DND-41 (cell line): ENCODE results near the gene GAR1.

Experiments used
- ATAC-seq: fragments of 200-7000 bp; cut with Tn5 transposase; 3 replicates; pipeline ENCODE4 v1.9.1; 2021; ENCODE audit warnings: low read depth; ENCODE audit not compliant: insufficient read depth
- DNase-seq: peaks from one replicate; pipeline ENCODE4 v3.0.0-alpha.2; 2020
- H2AFZ ChIP-seq: 2 replicates; pipeline ENCODE4 v1.6.0; 2012; ENCODE audit warnings: low read depth, low read length
- H3K27ac ChIP-seq: 2 replicates; pipeline ENCODE4 v1.5.1; 2012; ENCODE audit warnings: low read length, inconsistent platforms
- H3K27me3 ChIP-seq: fragments of 200-600 bp; sonication (generic); 2 replicates; pipeline ENCODE4 v1.6.0; 2012; ENCODE audit warnings: low read length, mild to moderate bottlenecking, inconsistent platforms; ENCODE audit not compliant: insufficient read depth, poor library complexity
- H3K36me3 ChIP-seq: 2 replicates; pipeline ENCODE4 v1.5.1; 2012; ENCODE audit warnings: low read length, inconsistent platforms; ENCODE audit not compliant: insufficient read depth
- H3K4me1 ChIP-seq: 2 replicates; pipeline ENCODE4 v1.5.1; 2012; ENCODE audit warnings: mild to moderate bottlenecking, low read length; ENCODE audit not compliant: insufficient read depth
- H3K4me2 ChIP-seq: 2 replicates; pipeline ENCODE4 v1.6.0; 2012; ENCODE audit warnings: mild to moderate bottlenecking, moderate library complexity, low read length, inconsistent platforms; ENCODE audit not compliant: insufficient read depth
- H3K4me3 ChIP-seq, 2 experiments: fragments of 200-600 bp in 1 of 2; shearing (Covaris generic) in 1 of 2; 2 replicates each; pipeline ENCODE4 v1.5.1; 2012 to 2016; ENCODE audit warnings: inconsistent platforms in 2 of 2, low read length in 2 of 2, mild to moderate bottlenecking in 2 of 2, low read depth in 1 of 2, moderate library complexity in 1 of 2
- H3K79me2 ChIP-seq: 2 replicates; pipeline ENCODE4 v1.6.0; 2012; ENCODE audit warnings: low read length, inconsistent platforms; ENCODE audit not compliant: insufficient read depth
- H3K9ac ChIP-seq: 2 replicates; pipeline ENCODE4 v1.6.0; 2012; ENCODE audit warnings: low read depth, mild to moderate bottlenecking, inconsistent platforms, low read length, moderate library complexity
- H3K9me3 ChIP-seq: 2 replicates; pipeline ENCODE4 v1.5.1; 2012; ENCODE audit warnings: low read length, moderate library complexity, mild to moderate bottlenecking, inconsistent platforms; ENCODE audit not compliant: insufficient read depth, severe bottlenecking
- H4K20me1 ChIP-seq: 2 replicates; pipeline ENCODE4 v1.6.0; 2012; ENCODE audit warnings: low read length; ENCODE audit not compliant: insufficient read depth
- EZH2 ChIP-seq: IDR thresholded peaks from 3 replicates; pipeline ENCODE4 v1.6.1; 2012; ENCODE audit warnings: borderline replicate concordance, low read depth, mild to moderate bottlenecking, moderate library complexity, low read length, inconsistent platforms; ENCODE audit not compliant: severe bottlenecking
- TF ChIP-seq, protein P1 (sequence below): IDR thresholded peaks from 2 replicates; pipeline ENCODE4 v1.5.1; 2012; ENCODE audit warnings: borderline replicate concordance, low read length, moderate library complexity, mild to moderate bottlenecking; ENCODE audit not compliant: poor library complexity, severe bottlenecking; ENCODE audit errors: extremely low read depth

Gene GAR1

DNA sequence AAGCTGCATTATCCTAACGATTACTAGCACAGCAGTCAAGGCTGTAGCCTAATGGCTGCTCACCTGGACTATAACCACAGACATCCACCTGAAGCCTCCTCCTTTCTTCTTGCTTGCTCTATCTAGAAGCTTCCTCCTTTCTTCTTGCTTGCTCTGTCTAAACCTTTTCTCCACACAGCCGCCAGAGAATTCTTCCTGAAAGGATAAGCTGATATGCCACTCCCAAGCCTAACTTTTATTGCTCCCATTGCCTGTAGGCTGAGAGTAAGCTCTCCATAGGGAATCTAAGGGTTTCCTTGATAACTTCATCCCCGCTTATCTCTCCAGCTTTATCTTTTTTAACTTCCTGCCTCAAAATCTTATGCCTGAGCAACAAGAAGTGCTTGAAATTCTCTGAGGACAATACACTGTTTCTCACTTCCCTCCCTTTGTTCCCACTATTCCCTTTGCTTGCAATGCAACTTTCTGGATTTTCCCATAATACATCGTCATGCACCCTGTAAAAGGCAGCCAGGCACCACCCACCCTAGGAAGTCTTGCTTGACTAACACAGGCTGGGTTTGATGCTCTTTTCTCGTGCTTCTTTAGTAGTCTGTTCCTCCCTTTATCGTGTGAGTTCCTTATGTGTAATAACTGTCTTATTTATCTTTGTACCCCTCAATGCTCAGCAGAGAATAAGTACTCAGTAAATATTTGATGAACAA is 31.0 kb downstream of the GAR1 start:
- no peak for ATAC-seq
- TF ChIP-seq EZH2, result no peak
- TF ChIP-seq, protein P1, sequence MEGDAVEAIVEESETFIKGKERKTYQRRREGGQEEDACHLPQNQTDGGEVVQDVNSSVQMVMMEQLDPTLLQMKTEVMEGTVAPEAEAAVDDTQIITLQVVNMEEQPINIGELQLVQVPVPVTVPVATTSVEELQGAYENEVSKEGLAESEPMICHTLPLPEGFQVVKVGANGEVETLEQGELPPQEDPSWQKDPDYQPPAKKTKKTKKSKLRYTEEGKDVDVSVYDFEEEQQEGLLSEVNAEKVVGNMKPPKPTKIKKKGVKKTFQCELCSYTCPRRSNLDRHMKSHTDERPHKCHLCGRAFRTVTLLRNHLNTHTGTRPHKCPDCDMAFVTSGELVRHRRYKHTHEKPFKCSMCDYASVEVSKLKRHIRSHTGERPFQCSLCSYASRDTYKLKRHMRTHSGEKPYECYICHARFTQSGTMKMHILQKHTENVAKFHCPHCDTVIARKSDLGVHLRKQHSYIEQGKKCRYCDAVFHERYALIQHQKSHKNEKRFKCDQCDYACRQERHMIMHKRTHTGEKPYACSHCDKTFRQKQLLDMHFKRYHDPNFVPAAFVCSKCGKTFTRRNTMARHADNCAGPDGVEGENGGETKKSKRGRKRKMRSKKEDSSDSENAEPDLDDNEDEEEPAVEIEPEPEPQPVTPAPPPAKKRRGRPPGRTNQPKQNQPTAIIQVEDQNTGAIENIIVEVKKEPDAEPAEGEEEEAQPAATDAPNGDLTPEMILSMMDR, result no peak
- no peaks in the 10 kb centered on the region for H4K20me1 ChIP-seq
- H2AFZ ChIP-seq, result no peak overlapping the region
- H3K9me3 ChIP-seq, result no peaks in the 10 kb centered on the region
- no peak overlapping the region for H3K27ac ChIP-seq
- no peaks in the 10 kb centered on the region for H3K4me1 ChIP-seq
- no peak overlapping the region for H3K4me3 ChIP-seq
- no peak overlapping the region for H3K9ac ChIP-seq
- no peak for DNase-seq
- H3K4me2 ChIP-seq, result no peak overlapping the region
- H3K36me3 ChIP-seq, result no peaks in the 10 kb centered on the region
- no peaks in the 10 kb centered on the region for H3K79me2 ChIP-seq
- no peaks in the 10 kb centered on the region for H3K27me3 ChIP-seq

DNA sequence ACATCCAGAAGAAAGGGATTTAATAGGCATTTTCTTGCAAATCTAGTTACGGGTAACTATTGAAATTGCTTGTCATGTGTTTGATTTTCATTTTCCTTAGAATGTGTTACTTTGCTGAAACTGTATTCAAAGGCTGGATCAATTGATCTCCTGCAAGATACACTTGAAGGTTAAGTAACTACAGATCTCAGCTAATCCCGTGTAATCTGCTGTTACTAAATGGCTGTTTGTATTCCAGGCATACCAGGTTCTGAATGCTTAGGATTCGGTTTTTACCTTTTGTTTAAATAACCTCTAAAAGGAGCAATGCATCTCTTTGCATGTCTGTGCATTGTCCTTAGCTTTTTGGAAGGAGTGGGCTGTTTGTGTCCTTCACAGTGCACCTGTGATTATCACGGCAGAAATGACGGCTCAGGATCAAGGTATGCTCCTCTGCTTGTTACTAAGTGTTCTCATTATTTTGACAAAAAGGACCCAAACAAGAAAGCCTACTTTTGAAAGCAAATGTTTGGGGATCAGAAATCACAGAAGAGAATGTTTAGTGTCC is 32.4 kb downstream of the GAR1 start, which contains the start of gene LRIT3:
LRIT3 (plus strand) TSS at position 212 of the 547 bp plus-strand sequence; CDS start at position 307, 95 bp downstream.
- no peaks in the 10 kb centered on the region for H3K4me1 ChIP-seq
- no peaks in the 10 kb centered on the region for H3K9me3 ChIP-seq
- H3K27ac ChIP-seq, result no peak within 1 kb of the TSS
- no peak for ATAC-seq
- H4K20me1 ChIP-seq, result no peaks in the 10 kb centered on the region
- no peak for TF ChIP-seq EZH2
- TF ChIP-seq, protein P1, result no peak
- no peak within 1 kb of the TSS for H3K4me3 ChIP-seq
- H3K79me2 ChIP-seq, result no peaks in the 10 kb centered on the region
- H3K27me3 ChIP-seq, result no peaks in the 10 kb centered on the region
- H3K36me3 ChIP-seq, result no peaks in the 10 kb centered on the region
- DNase-seq, result no peak
- H3K9ac ChIP-seq, result no peak within 1 kb of the TSS
- no peak within 1 kb of the TSS for H3K4me2 ChIP-seq
- H2AFZ ChIP-seq, result no peak within 1 kb of the TSS

- Histone ChIP-seq H3K9ac (no peak overlapping the region), H3K36me3 (no peaks in the 10 kb centered on the region), H4K20me1 (no peaks in the 10 kb centered on the region), H3K4me3 (no peak overlapping the region), H3K27ac (no peak overlapping the region), H3K9me3 (no peaks in the 10 kb centered on the region), H3K4me2 (no peak overlapping the region), H3K4me1 (no peaks in the 10 kb centered on the region), H2AFZ (no peak overlapping the region), H3K27me3 (no peaks in the 10 kb centered on the region), H3K79me2 (no peaks in the 10 kb centered on the region)
- DNase-seq, result no peak
- ATAC-seq, result no peak
- TF ChIP-seq, protein P1, result no peak
- no peak for TF ChIP-seq EZH2
These were observed 32.9 kb downstream of the GAR1 start for GRCh38 chr4:109848501-109848900.
